ENCODE data around the gene LEMD2.
A peak's percentile ranks its signal among the peaks of the same experiment; 100 is the strongest.

Gene LEMD2

DNA sequence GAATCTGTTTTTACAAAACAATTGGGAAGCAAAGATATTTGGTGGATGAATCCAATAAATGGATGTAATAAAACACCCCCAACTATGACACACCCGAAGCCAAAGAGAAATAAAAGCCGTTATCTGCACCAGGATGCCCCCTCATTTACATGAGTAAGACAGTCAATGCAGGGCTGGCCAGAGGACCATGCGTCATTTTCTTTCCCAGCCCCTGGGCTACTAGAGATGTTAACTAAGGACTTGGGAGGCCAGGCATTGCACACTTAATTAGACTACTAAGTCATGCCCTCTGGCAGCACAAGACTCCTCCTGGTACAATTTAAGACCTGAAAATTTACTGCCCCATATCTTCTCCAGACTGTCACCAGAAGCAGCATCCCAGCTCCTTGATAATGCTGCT is 3.2 kb downstream of the LEMD2 start:
- Histone ChIP-seq H3K4me3 (no peak overlapping the region), H3K9ac (ENCODE audit: insufficient read length) (peak overlapping the region; percentile 50), H3K36me3 (ENCODE audit: insufficient read depth, low read length) (peaks cover 50% of the 10 kb centered on the region), H3K9me3 (ENCODE audit: low read depth, low read length) (no peaks in the 10 kb centered on the region), H3K27ac (no peak overlapping the region)
- DNase-seq (ENCODE audit: low read depth, low spot score), result no peak
- TF ChIP-seq POLR2AphosphoS5 (IDR thresholded peaks at IDR 0.05; ENCODE audit: borderline replicate concordance, low read depth, low read length), result no peak
- TF ChIP-seq EZH2 (IDR thresholded peaks at IDR 0.05), result no peak
- TF ChIP-seq FOXP2 (optimal IDR thresholded peaks at IDR 0.05; ENCODE audit: control extremely low read depth, extremely low read length, insufficient read depth), result no peak

DNA sequence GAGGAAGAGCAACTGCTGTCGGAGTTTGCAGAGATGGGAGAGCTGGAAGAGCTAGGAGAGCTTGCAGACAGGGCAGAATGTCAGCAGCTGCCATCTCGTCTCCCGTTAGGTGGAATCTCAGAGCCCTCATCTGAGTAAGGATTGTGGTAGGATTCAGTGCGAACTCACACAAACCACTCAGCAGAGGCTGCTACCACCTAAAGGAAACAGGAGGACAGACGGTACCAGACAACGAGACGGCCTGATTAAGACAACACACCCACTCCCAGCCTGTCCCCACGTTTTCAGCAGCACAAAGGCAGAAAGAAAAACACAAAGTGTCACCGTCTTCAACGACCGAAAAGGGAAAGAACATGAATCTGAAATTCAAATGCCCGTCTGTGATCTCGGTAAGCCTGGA is 4.1 kb downstream of the LEMD2 start:
- H3K4me3 ChIP-seq, result no peak overlapping the region
- DNase-seq (ENCODE audit: low read depth, low spot score), result no peak
- H3K9ac ChIP-seq (ENCODE audit: insufficient read length), result no peak overlapping the region
- TF ChIP-seq EZH2 (IDR thresholded peaks at IDR 0.05) (no peak), POLR2AphosphoS5 (IDR thresholded peaks at IDR 0.05; ENCODE audit: borderline replicate concordance, low read depth, low read length) (no peak), FOXP2 (optimal IDR thresholded peaks at IDR 0.05; ENCODE audit: control extremely low read depth, extremely low read length, insufficient read depth) (no peak)
- peaks cover 59% of the 10 kb centered on the region for H3K36me3 ChIP-seq (ENCODE audit: insufficient read depth, low read length)
- H3K9me3 ChIP-seq (ENCODE audit: low read depth, low read length), result no peaks in the 10 kb centered on the region
- no peak overlapping the region for H3K27ac ChIP-seq

DNA sequence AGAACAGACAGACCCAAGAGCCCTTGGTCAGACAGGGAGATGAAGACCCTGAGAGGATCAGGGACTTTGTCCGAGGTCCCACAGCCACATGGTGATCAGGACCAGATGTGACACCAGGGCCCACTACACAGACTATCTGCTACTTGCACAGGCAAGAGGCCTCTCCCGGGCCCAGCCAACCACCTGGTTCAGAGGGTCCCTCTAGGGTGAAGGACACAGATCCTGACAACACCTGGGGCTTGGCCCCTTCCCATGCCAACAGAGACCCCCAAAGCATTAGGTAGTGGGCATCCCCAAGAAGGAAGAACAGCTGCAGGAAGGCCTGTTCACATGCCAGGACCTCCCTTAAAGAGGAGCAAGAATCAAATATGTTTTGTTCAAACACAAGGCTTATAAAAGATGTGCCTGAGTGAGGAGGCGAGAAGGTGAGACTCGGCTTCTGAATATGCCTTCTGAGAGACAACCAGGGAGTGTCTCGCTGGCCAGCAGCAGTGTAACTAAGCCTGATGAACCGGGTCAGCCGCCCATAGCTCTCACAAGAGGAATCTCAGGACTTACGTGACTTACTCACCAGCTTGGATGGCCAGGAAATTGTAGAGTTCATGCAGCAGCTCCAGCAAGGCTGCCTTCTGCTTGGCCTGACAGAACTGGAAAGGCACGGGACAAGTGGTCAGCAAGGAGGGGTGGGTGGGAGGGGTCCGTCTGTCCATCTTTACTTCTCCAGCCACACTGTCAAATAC is 5.0 kb downstream of the LEMD2 start:
- TF ChIP-seq POLR2AphosphoS5 (IDR thresholded peaks at IDR 0.05; ENCODE audit: borderline replicate concordance, low read depth, low read length) (no peak), FOXP2 (optimal IDR thresholded peaks at IDR 0.05; ENCODE audit: control extremely low read depth, extremely low read length, insufficient read depth) (no peak), EZH2 (IDR thresholded peaks at IDR 0.05) (no peak)

DNA sequence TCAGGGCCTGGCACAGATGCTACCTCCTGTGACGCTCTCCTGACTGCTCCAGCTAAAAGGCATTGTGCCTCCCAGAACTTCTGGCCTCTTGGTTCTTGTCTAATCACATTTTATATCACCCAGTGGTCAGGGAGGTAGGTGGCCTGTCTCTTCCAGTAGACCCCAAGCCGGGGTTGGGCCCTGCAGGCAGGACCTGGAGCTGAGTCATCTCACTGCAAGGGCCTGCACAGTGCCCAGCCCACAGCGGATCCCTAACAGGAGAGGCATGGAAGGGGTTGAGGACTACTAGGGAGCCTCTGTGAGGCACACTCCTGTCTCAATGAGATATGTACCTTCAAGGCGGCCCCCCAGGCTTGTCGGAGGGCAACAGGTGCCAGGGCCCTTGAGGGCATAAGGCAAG is 6.4 kb downstream of the LEMD2 start:
- H3K9me3 ChIP-seq (ENCODE audit: low read depth, low read length), result no peaks in the 10 kb centered on the region
- no peak overlapping the region for H3K27ac ChIP-seq
- no peak for TF ChIP-seq EZH2 (IDR thresholded peaks at IDR 0.05)
- no peak for TF ChIP-seq POLR2AphosphoS5 (IDR thresholded peaks at IDR 0.05; ENCODE audit: borderline replicate concordance, low read depth, low read length)
- TF ChIP-seq FOXP2 (optimal IDR thresholded peaks at IDR 0.05; ENCODE audit: control extremely low read depth, extremely low read length, insufficient read depth), result no peak
- no peak overlapping the region for H3K9ac ChIP-seq (ENCODE audit: insufficient read length)
- DNase-seq (ENCODE audit: low read depth, low spot score), result no peak
- H3K4me3 ChIP-seq, result no peak overlapping the region
- peaks cover 82% of the 10 kb centered on the region for H3K36me3 ChIP-seq (ENCODE audit: insufficient read depth, low read length)

More for the DNA sequence above, 5.0 kb downstream of the LEMD2 start:
- Histone ChIP-seq H3K36me3 (ENCODE audit: insufficient read depth, low read length) (peaks cover 68% of the 10 kb centered on the region), H3K4me3 (no peak overlapping the region), H3K9me3 (ENCODE audit: low read depth, low read length) (no peaks in the 10 kb centered on the region), H3K27ac (no peak overlapping the region), H3K9ac (ENCODE audit: insufficient read length) (no peak overlapping the region)
- DNase-seq (ENCODE audit: low read depth, low spot score), result no peak

DNA sequence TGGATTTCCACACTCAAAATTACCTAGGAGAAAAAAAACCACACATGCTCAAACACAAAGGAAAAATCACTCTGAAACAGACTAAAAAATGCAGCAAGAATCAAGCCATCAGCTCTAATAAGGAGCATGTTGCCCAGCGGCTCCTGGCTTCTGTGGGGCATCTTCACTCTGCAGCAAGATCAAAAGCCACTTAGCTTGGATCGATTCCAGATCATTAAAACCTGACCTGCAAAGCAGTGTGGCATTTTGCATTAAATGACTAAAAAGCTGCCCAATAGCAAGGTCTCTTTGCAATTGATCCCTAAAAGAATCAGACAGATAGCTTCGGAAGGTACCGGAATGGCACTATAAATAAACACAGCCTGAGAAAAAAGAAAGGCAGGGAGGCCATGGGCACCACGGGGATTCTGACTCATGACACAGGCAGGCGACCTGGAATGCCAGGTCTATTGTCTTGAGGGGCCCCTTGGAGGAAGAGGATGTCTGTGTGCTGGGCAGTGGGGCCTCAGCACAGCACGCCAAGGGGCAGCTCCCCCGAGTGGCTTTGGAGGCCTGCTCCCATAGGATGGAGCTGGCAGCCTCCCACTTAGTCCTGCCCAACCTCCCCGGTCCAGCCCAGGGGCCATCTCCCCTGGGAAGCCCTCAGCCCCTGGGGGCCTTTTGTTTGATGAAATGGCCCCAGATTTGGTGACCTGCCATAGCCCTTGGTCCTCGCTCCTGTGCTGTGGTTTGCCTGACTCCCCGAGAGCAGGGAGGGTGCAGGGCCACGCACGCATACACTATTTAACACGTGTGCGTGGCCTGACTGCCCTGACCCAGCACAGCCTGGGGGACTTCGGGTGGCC is 7.6 kb downstream of the LEMD2 start:
- Histone ChIP-seq H3K9me3 (ENCODE audit: low read depth, low read length) (no peaks in the 10 kb centered on the region), H3K4me3 (no peak overlapping the region), H3K36me3 (ENCODE audit: insufficient read depth, low read length) (peaks cover 88% of the 10 kb centered on the region), H3K27ac (no peak overlapping the region), H3K9ac (ENCODE audit: insufficient read length) (no peak overlapping the region)
- TF ChIP-seq EZH2 (IDR thresholded peaks at IDR 0.05), result no peak
- no peak for TF ChIP-seq POLR2AphosphoS5 (IDR thresholded peaks at IDR 0.05; ENCODE audit: borderline replicate concordance, low read depth, low read length)
- no peak for TF ChIP-seq FOXP2 (optimal IDR thresholded peaks at IDR 0.05; ENCODE audit: control extremely low read depth, extremely low read length, insufficient read depth)
- no peak for DNase-seq (ENCODE audit: low read depth, low spot score)

DNA sequence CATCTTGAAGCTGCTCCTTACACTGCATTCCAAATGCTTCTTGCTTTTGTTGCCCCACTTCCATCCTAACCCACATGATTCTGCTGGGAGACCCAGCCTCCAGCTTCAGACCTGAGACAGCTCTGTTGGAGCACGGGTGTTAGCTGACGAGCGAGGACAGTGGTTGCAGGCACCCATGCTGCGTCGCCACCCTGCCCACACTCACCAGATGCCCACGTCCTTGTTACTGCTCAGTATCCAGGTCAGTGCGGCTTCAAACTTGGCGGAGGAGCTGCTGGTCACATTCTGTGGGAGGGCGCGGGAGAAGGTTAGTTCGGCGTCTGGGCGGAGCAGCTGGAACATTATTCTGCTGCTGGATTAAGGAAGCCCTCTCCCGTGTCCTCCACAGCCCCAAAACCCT is 9.0 kb downstream of the LEMD2 start:
- H3K4me3 ChIP-seq, result no peak overlapping the region
- no peak overlapping the region for H3K27ac ChIP-seq
- H3K9me3 ChIP-seq (ENCODE audit: low read depth, low read length), result no peaks in the 10 kb centered on the region
- peaks cover 94% of the 10 kb centered on the region for H3K36me3 ChIP-seq (ENCODE audit: insufficient read depth, low read length)
- TF ChIP-seq EZH2 (IDR thresholded peaks at IDR 0.05) (no peak), POLR2AphosphoS5 (IDR thresholded peaks at IDR 0.05; ENCODE audit: borderline replicate concordance, low read depth, low read length) (no peak), FOXP2 (optimal IDR thresholded peaks at IDR 0.05; ENCODE audit: control extremely low read depth, extremely low read length, insufficient read depth) (no peak)
- no peak for DNase-seq (ENCODE audit: low read depth, low spot score)
- no peak overlapping the region for H3K9ac ChIP-seq (ENCODE audit: insufficient read length)

DNA sequence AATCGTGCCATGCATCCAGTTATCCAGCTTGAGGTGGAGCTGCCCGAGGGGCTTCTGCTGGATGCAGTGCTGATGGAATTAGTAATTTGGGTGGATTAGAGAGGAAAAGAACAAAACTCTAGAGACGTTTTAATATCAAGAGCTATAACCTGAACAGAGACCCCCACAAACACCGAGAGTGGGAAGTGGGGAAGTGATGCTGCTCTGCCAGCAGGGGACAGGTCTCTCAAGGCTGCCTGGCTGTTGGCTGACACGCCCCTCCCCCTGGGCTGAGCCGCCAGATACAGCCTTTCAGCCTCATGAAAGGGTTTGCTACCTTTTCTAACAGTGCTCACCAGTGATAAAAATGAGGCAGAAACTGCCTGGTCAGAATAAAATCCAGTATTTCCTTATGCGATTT is 9.6 kb downstream of the LEMD2 start:
- no peaks in the 10 kb centered on the region for H3K9me3 ChIP-seq (ENCODE audit: low read depth, low read length)
- TF ChIP-seq EZH2 (IDR thresholded peaks at IDR 0.05), result no peak
- no peak for TF ChIP-seq FOXP2 (optimal IDR thresholded peaks at IDR 0.05; ENCODE audit: control extremely low read depth, extremely low read length, insufficient read depth)
- no peak for TF ChIP-seq POLR2AphosphoS5 (IDR thresholded peaks at IDR 0.05; ENCODE audit: borderline replicate concordance, low read depth, low read length)
- no peak overlapping the region for H3K27ac ChIP-seq
- H3K4me3 ChIP-seq, result no peak overlapping the region
- peaks cover 95% of the 10 kb centered on the region for H3K36me3 ChIP-seq (ENCODE audit: insufficient read depth, low read length)
- DNase-seq (ENCODE audit: low read depth, low spot score), result no peak
- H3K9ac ChIP-seq (ENCODE audit: insufficient read length), result no peak overlapping the region

DNA sequence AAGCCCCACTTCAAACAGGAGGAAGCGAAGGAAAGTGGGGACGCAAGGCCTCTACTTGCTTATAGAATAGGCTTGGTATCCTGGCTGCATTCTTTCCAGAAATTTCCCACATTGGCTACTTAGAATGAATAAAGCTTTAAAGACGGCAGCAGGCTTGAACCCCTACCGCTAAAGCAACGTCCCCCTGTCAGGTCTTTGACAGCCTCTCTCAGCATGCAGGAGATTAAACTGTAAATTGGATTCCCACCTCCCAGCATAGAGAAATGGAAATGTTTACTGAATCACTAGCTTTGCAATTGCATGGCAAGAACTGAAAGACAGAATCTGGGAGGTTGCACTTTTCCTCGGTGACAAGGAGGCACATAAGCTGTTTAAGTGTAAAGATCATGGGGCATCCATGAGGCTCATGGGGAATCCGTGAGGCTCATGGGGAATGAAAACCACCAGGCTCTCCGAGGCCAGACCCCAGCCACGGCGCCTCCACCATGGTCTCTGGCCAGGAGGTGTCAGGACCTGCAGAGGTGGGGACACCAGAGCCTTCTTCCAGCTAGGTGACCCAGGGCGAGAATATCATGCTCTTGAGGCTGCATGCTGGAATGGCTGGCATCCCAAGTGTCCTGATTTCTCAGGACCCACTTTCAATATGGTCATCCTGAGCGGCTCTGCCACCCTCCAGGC is 10.3 kb downstream of the LEMD2 start:
- TF ChIP-seq POLR2AphosphoS5 (IDR thresholded peaks at IDR 0.05; ENCODE audit: borderline replicate concordance, low read depth, low read length), result no peak
- no peak for TF ChIP-seq FOXP2 (optimal IDR thresholded peaks at IDR 0.05; ENCODE audit: control extremely low read depth, extremely low read length, insufficient read depth)
- TF ChIP-seq EZH2 (IDR thresholded peaks at IDR 0.05), result no peak
- H3K4me3 ChIP-seq, result no peak overlapping the region
- no peak for DNase-seq (ENCODE audit: low read depth, low spot score)
- H3K9ac ChIP-seq (ENCODE audit: insufficient read length), result no peak overlapping the region
- H3K27ac ChIP-seq, result no peak overlapping the region
- H3K9me3 ChIP-seq (ENCODE audit: low read depth, low read length), result no peaks in the 10 kb centered on the region
- peaks cover 91% of the 10 kb centered on the region for H3K36me3 ChIP-seq (ENCODE audit: insufficient read depth, low read length)

Measured in SK-N-MC (cell line).